Ovary (tissue), 3 donors: ENCODE data around the gene NODAL.

Experiments
- CTCF ChIP-seq, 3 donors: fragments of 450-650 bp in 2 of 3; fragments of 200-600 bp in 1 of 3; IDR thresholded peaks; one replicate each; pipeline versions ENCODE4 v1.5.1 to v1.8.0; 2016 to 2022; ENCODE audit warnings: antibody characterized with exemption in 3 of 3, mild to moderate bottlenecking in 1 of 3
- EP300 ChIP-seq: sonication (generic); formaldehyde crosslinking; IDR thresholded peaks from one replicate; pipeline ENCODE4 v1.6.1; 2017; ENCODE audit warnings: antibody characterized with exemption
- POLR2A ChIP-seq: fragments of 450-650 bp; IDR thresholded peaks from one replicate; pipeline ENCODE4 v1.6.1; 2017; ENCODE audit warnings: antibody characterized with exemption, mild to moderate bottlenecking, moderate library complexity
- donor health status: DM: no; HTN: no; CAD: no.

GRCh38 chr10:70466951-70467350 lies 25.5 kb upstream of the NODAL start:
- TF ChIP-seq CTCF (IDR thresholded peaks at IDR 0.05) (no peak), EP300 (no peak), POLR2A (no peak)
